SK-N-SH treated with all-trans-retinoic acid at 6 μM for 48 hours (cell line): ENCODE measurements around the gene SSMEM1.

Source experiments
- ARNTL ChIP-seq: fragments of 450-650 bp; formaldehyde crosslinking; IDR thresholded peaks from 2 replicates; pipeline ENCODE4 v1.5.0; 2020; ENCODE audit warnings: low read depth, mild to moderate bottlenecking, moderate library complexity, borderline replicate concordance
- CSDC2 ChIP-seq: fragments of 250-450 bp; sonication (Bioruptor Pico); IDR thresholded peaks from 2 replicates; pipeline ENCODE4 v1.5.0; 2020; ENCODE audit warnings: mild to moderate bottlenecking, moderate library complexity
- ESRRG ChIP-seq: fragments of 250-450 bp; sonication (Bioruptor Pico); IDR thresholded peaks from 2 replicates; pipeline ENCODE4 v1.6.1; 2021; ENCODE audit warnings: mild to moderate bottlenecking
- ISL1 ChIP-seq: fragments of 250-450 bp; sonication (Bioruptor Pico); IDR thresholded peaks from 2 replicates; pipeline ENCODE4 v2.1.2; 2022; ENCODE audit warnings: mild to moderate bottlenecking, moderate library complexity
- OSR1 ChIP-seq: fragments of 250-450 bp; sonication (Bioruptor Pico); IDR thresholded peaks from 2 replicates; pipeline ENCODE4 v1.8.0; 2022; ENCODE audit warnings: moderate library complexity, mild to moderate bottlenecking, inconsistent platforms
- PPARA ChIP-seq: fragments of 250-450 bp; sonication (Bioruptor Pico); IDR thresholded peaks from 2 replicates; pipeline ENCODE4 v1.5.0; 2020; ENCODE audit warnings: mild to moderate bottlenecking, borderline replicate concordance
- RARB ChIP-seq: fragments of 250-450 bp; sonication (Bioruptor Pico); IDR thresholded peaks from 2 replicates; pipeline ENCODE4 v1.8.0; 2021; ENCODE audit warnings: mild to moderate bottlenecking, moderate library complexity
- TCF4 ChIP-seq: fragments of 250-450 bp; sonication (Bioruptor Pico); IDR thresholded peaks from 2 replicates; pipeline ENCODE4 v1.8.0; 2021; ENCODE audit warnings: mild to moderate bottlenecking, moderate library complexity, borderline replicate concordance
- TOX ChIP-seq: fragments of 250-450 bp; sonication (Bioruptor Pico); IDR thresholded peaks from 2 replicates; pipeline ENCODE4 v1.8.0; 2021; ENCODE audit warnings: mild to moderate bottlenecking, moderate library complexity, borderline replicate concordance
- ZFP30 ChIP-seq: fragments of 450-650 bp; formaldehyde crosslinking; IDR thresholded peaks from 2 replicates; pipeline ENCODE4 v1.5.0; 2022; ENCODE audit warnings: mild to moderate bottlenecking, moderate library complexity
- TF ChIP-seq, protein P1 (sequence below): fragments of 250-450 bp; sonication (Bioruptor Pico); IDR thresholded peaks from 2 replicates; pipeline ENCODE4 v1.8.0; 2020; ENCODE audit warnings: mild to moderate bottlenecking, moderate library complexity, borderline replicate concordance
- TF ChIP-seq, protein P2 (sequence below): fragments of 250-450 bp; sonication (Bioruptor Pico); IDR thresholded peaks from 2 replicates; pipeline ENCODE4 v1.5.1; 2021; ENCODE audit warnings: mild to moderate bottlenecking, moderate library complexity
- TF ChIP-seq, protein P3 (sequence below): fragments of 250-450 bp; sonication (Bioruptor Pico); IDR thresholded peaks from 2 replicates; pipeline ENCODE4 v1.5.1; 2020; ENCODE audit warnings: low read depth, mild to moderate bottlenecking, moderate library complexity

DNA sequence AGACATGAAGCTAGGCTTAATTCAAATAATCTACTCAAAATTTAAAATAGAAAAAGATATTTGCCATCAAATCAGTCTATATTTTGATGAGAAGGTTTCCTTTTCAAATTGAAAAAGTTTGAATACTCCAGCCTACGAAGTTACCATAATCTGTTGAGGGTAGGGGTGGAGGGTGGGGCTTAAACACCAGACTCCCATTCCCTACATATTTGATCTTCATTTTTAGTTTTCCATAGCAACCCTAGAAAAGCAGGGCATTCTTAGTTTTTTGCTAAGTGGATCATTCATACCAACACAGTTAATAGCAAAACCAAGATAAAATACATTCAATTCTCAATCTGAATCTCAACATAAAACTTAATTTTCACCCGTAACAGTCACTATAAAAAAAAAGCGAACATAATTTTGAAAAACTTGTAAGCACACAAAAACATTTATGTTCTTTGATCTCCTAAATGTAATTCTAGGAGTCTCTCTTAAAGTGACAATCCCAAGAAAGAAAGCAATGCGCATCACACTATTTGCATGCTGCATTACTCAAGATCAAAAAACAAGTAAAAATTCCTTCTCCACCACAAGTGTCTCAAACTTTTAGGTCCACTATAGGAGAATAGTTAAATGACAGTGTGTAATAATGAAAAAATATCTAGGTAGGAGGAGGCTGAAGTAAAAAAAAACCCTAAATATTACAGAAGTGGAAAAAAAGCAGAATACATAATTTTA is 33.3 kb upstream of the SSMEM1 start:
- TF ChIP-seq ZFP30 (CRISPR knock-in tag): no peak
- TF ChIP-seq TCF4 (CRISPR knock-in tag): no peak
- TF ChIP-seq, protein P1, sequence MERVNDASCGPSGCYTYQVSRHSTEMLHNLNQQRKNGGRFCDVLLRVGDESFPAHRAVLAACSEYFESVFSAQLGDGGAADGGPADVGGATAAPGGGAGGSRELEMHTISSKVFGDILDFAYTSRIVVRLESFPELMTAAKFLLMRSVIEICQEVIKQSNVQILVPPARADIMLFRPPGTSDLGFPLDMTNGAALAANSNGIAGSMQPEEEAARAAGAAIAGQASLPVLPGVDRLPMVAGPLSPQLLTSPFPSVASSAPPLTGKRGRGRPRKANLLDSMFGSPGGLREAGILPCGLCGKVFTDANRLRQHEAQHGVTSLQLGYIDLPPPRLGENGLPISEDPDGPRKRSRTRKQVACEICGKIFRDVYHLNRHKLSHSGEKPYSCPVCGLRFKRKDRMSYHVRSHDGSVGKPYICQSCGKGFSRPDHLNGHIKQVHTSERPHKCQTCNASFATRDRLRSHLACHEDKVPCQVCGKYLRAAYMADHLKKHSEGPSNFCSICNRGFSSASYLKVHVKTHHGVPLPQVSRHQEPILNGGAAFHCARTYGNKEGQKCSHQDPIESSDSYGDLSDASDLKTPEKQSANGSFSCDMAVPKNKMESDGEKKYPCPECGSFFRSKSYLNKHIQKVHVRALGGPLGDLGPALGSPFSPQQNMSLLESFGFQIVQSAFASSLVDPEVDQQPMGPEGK (CRISPR knock-in tag): no peak
- TF ChIP-seq, protein P2, sequence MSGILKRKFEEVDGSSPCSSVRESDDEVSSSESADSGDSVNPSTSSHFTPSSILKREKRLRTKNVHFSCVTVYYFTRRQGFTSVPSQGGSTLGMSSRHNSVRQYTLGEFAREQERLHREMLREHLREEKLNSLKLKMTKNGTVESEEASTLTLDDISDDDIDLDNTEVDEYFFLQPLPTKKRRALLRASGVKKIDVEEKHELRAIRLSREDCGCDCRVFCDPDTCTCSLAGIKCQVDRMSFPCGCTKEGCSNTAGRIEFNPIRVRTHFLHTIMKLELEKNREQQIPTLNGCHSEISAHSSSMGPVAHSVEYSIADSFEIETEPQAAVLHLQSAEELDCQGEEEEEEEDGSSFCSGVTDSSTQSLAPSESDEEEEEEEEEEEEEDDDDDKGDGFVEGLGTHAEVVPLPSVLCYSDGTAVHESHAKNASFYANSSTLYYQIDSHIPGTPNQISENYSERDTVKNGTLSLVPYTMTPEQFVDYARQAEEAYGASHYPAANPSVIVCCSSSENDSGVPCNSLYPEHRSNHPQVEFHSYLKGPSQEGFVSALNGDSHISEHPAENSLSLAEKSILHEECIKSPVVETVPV: no peak
- no peak for TF ChIP-seq PPARA (CRISPR knock-in tag)
- TF ChIP-seq ESRRG (CRISPR knock-in tag): no peak
- no peak for TF ChIP-seq RARB (CRISPR knock-in tag)
- TF ChIP-seq ISL1: no peak
- TF ChIP-seq, protein P3, sequence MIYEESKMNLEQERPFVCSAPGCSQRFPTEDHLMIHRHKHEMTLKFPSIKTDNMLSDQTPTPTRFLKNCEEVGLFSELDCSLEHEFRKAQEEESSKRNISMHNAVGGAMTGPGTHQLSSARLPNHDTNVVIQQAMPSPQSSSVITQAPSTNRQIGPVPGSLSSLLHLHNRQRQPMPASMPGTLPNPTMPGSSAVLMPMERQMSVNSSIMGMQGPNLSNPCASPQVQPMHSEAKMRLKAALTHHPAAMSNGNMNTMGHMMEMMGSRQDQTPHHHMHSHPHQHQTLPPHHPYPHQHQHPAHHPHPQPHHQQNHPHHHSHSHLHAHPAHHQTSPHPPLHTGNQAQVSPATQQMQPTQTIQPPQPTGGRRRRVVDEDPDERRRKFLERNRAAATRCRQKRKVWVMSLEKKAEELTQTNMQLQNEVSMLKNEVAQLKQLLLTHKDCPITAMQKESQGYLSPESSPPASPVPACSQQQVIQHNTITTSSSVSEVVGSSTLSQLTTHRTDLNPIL (CRISPR knock-in tag): no peak
- no peak for TF ChIP-seq ARNTL
- TF ChIP-seq TOX: no peak
- no peak for TF ChIP-seq CSDC2 (CRISPR knock-in tag)
- no peak for TF ChIP-seq OSR1 (CRISPR knock-in tag)
